H1 (cell line): ENCODE measurements around the gene MPHOSPH9. TPM values are rescaled to one million over a fixed set of nuclear protein-coding genes. Genes with fewer than 3 reads are reported as not detected.

ENCODE experiments used
- CTCF ChIA-PET: fragments of 300-600 bp; sonication (Branson Sonifier 250); formaldehyde crosslinking; loops from one replicate; lab custom pipeline; 2021; ENCODE audit not compliant: partially characterized antibody; lab: Charles Lee
- POLR2A ChIA-PET: fragments of 300-600 bp; sonication (Branson Sonifier 250); formaldehyde crosslinking; loops from one replicate; lab custom pipeline; 2021; ENCODE audit warnings: inconsistent platforms; ENCODE audit not compliant: partially characterized antibody; lab: Charles Lee
- DNase-seq, 2 experiments: peaks; one replicate each; pipeline versions ENCODE4 v3.0.0 to v3.0.0-alpha.2; 2010 to 2022; ENCODE audit warnings: low spot score in 2 of 2, low read depth in 1 of 2, mixed read lengths in 1 of 2
- FAIRE-seq: peaks from 2 replicates; lab custom pipeline; 2011; peaks lifted over from hg19 to GRCh38; lab: Jason Lieb, UNC
- H2AFZ ChIP-seq: 2 replicates; pipeline ENCODE4 v1.8.1; 2012; ENCODE audit warnings: low read length, inconsistent platforms
- H2AK5ac ChIP-seq: 2 replicates; pipeline ENCODE4 v1.6.1; 2013; ENCODE audit warnings: low read depth, low read length
- H2BK120ac ChIP-seq: replicated peaks from 2 replicates; pipeline ENCODE3; 2013; ENCODE audit warnings: low read depth, low read length, inconsistent platforms
- H2BK12ac ChIP-seq: 2 replicates; pipeline ENCODE4 v1.6.1; 2013; ENCODE audit warnings: low read depth, low read length
- H2BK15ac ChIP-seq: 2 replicates; pipeline ENCODE4 v1.6.1; 2013; ENCODE audit warnings: low read length
- H2BK20ac ChIP-seq: 2 replicates; pipeline ENCODE4 v1.6.1; 2013; ENCODE audit warnings: low read length
- H2BK5ac ChIP-seq: 2 replicates; pipeline ENCODE4 v1.6.1; 2013; ENCODE audit warnings: low read depth, low read length
- H3K14ac ChIP-seq: 2 replicates; pipeline ENCODE4 v1.6.1; 2013; ENCODE audit warnings: inconsistent platforms; ENCODE audit not compliant: insufficient read length
- H3K18ac ChIP-seq: 2 replicates; pipeline ENCODE4 v1.6.1; 2013; ENCODE audit warnings: low read length; ENCODE audit errors: extremely low read depth
- H3K23ac ChIP-seq: 2 replicates; pipeline ENCODE4 v1.6.1; 2013; ENCODE audit warnings: inconsistent platforms; ENCODE audit not compliant: insufficient read length
- H3K23me2 ChIP-seq: 2 replicates; pipeline ENCODE4 v1.6.1; 2013; ENCODE audit warnings: low read depth, low read length
- H3K27ac ChIP-seq: 2 replicates; pipeline ENCODE4 v1.6.1; 2011; ENCODE audit warnings: low read depth, low read length, inconsistent platforms
- H3K27me3 ChIP-seq, 4 experiments: replicated peaks in 1 of 4; 1 replicate in 1 of 4; 2 replicates in 3 of 4; pipeline versions ENCODE4 v1.6.1 to v1.8.1; 2011 to 2013; ENCODE audit warnings: low read length in 3 of 4, mild to moderate bottlenecking in 3 of 4, inconsistent platforms in 2 of 4, mixed read lengths in 2 of 4, moderate library complexity in 1 of 4; ENCODE audit not compliant: control insufficient read depth in 3 of 4, insufficient read depth in 3 of 4; ENCODE audit errors: extremely low read depth in 1 of 4
- H3K36me3 ChIP-seq, 4 experiments: 2 replicates each; pipeline versions ENCODE4 v1.6.1 to v1.8.1; 2011 to 2013; ENCODE audit warnings: mild to moderate bottlenecking in 4 of 4, low read length in 3 of 4, moderate library complexity in 2 of 4, control low read depth in 1 of 4, inconsistent platforms in 1 of 4; ENCODE audit not compliant: insufficient read depth in 4 of 4, control insufficient read depth in 2 of 4
- H3K4ac ChIP-seq: replicated peaks from 2 replicates; pipeline ENCODE3; 2013; ENCODE audit warnings: low read length, low read depth, mixed read lengths, inconsistent platforms; ENCODE audit not compliant: insufficient read length
- H3K4me1 ChIP-seq, 4 experiments: replicated peaks in 1 of 4; 1 replicate in 1 of 4; 2 replicates in 3 of 4; pipeline versions ENCODE4 v1.6.1 to v1.8.1; 2011 to 2013; ENCODE audit warnings: low read length in 3 of 4, inconsistent platforms in 2 of 4, mixed read lengths in 1 of 4; ENCODE audit not compliant: insufficient read depth in 4 of 4, control insufficient read depth in 3 of 4
- H3K4me2 ChIP-seq, 2 experiments: 2 replicates each; pipeline versions ENCODE4 v1.6.1 to v1.8.1; 2011 to 2013; ENCODE audit warnings: low read depth in 2 of 2, low read length in 2 of 2, control low read depth in 1 of 2, inconsistent platforms in 1 of 2, mild to moderate bottlenecking in 1 of 2; ENCODE audit not compliant: insufficient read depth in 1 of 2
- H3K4me3 ChIP-seq, 4 experiments: fragments of 200-600, 300-600 bp in 1 of 4; sonication (generic), shearing (Covaris generic), sonication (Bioruptor Twin) in 1 of 4; 2 replicates each; pipeline versions ENCODE4 v1.5.1 to v1.8.1; 2011 to 2016; ENCODE audit warnings: low read length in 4 of 4, low read depth in 3 of 4, control low read depth in 2 of 4, inconsistent platforms in 2 of 4, mild to moderate bottlenecking in 2 of 4, mixed read lengths in 1 of 4, moderate library complexity in 1 of 4; ENCODE audit not compliant: insufficient read depth in 2 of 4; ENCODE audit errors: extremely low read depth in 1 of 4
- H3K56ac ChIP-seq: replicated peaks from 2 replicates; pipeline ENCODE3; 2013; ENCODE audit warnings: low read depth, mild to moderate bottlenecking, mixed read lengths, low read length, inconsistent platforms; ENCODE audit not compliant: insufficient read length
- H3K79me1 ChIP-seq: 2 replicates; pipeline ENCODE4 v1.6.1; 2013; ENCODE audit warnings: low read depth, low read length, control low read depth
- H3K79me2 ChIP-seq, 2 experiments: 2 replicates each; pipeline versions ENCODE4 v1.6.1 to v1.8.1; 2012 to 2013; ENCODE audit warnings: low read length in 2 of 2, mild to moderate bottlenecking in 2 of 2, inconsistent platforms in 1 of 2; ENCODE audit not compliant: insufficient read depth in 2 of 2, control insufficient read depth in 1 of 2
- H3K9ac ChIP-seq, 4 experiments: replicated peaks in 1 of 4; 1 replicate in 1 of 4; 2 replicates in 3 of 4; pipeline versions ENCODE4 v1.6.1 to v1.8.1; 2011 to 2013; ENCODE audit warnings: low read depth in 3 of 4, low read length in 3 of 4, control low read depth in 2 of 4, mild to moderate bottlenecking in 2 of 4, moderate library complexity in 2 of 4, inconsistent platforms in 1 of 4; ENCODE audit errors: extremely low read depth in 1 of 4
- H3K9me3 ChIP-seq, 2 experiments: 2 replicates each; pipeline versions ENCODE4 v1.6.1 to v1.8.1; 2012 to 2013; ENCODE audit warnings: mild to moderate bottlenecking in 2 of 2, moderate library complexity in 2 of 2, control low read depth in 1 of 2, inconsistent platforms in 1 of 2, low read depth in 1 of 2, low read length in 1 of 2, mixed read lengths in 1 of 2; ENCODE audit not compliant: insufficient read depth in 2 of 2
- H4K20me1 ChIP-seq, 2 experiments: replicated peaks in 1 of 2; 2 replicates each; pipeline versions ENCODE3 to v1.8.1; 2011 to 2013; ENCODE audit warnings: inconsistent platforms in 2 of 2, low read length in 2 of 2, mild to moderate bottlenecking in 1 of 2; ENCODE audit not compliant: insufficient read depth in 2 of 2, control insufficient read depth in 1 of 2
- H4K5ac ChIP-seq: 2 replicates; pipeline ENCODE4 v1.6.1; 2013; ENCODE audit warnings: low read length, low read depth, mixed read lengths, inconsistent platforms; ENCODE audit not compliant: insufficient read length
- H4K8ac ChIP-seq: 2 replicates; pipeline ENCODE4 v1.8.0; 2013; ENCODE audit warnings: mild to moderate bottlenecking, moderate library complexity, low read length, inconsistent platforms; ENCODE audit not compliant: insufficient read depth; ENCODE audit errors: extremely low read depth
- H4K91ac ChIP-seq: replicated peaks from 2 replicates; pipeline ENCODE3; 2013; ENCODE audit warnings: low read length, mixed read lengths, inconsistent platforms; ENCODE audit not compliant: insufficient read length
- CTBP2 ChIP-seq: IDR thresholded peaks from 2 replicates; pipeline ENCODE4 v1.7.0; 2011; ENCODE audit warnings: borderline replicate concordance, mild to moderate bottlenecking, moderate library complexity, mixed read lengths, low read length; ENCODE audit not compliant: insufficient read depth, insufficient read length
- EGR1 ChIP-seq: IDR thresholded peaks from 2 replicates; pipeline ENCODE4 v1.6.1; 2011; ENCODE audit warnings: low read depth, low read length, borderline replicate concordance
- GTF2F1 ChIP-seq: IDR thresholded peaks from 2 replicates; pipeline ENCODE4 v1.6.1; 2012; ENCODE audit warnings: low read depth, low read length, improper control_type of control experiment, borderline replicate concordance
- HDAC6 ChIP-seq: IDR thresholded peaks from one replicate; pipeline ENCODE4 v1.7.1; 2012; ENCODE audit warnings: low read depth, mild to moderate bottlenecking, inconsistent platforms, low read length, moderate library complexity
- KDM1A ChIP-seq: fragments of 200-600, 300-600 bp; sonication (generic); IDR thresholded peaks from 2 replicates; pipeline ENCODE4 v1.7.1; 2016; ENCODE audit warnings: mild to moderate bottlenecking, low read length, borderline replicate concordance
- POLR2AphosphoS5 ChIP-seq: IDR thresholded peaks from 2 replicates; pipeline ENCODE4 v1.6.1; 2011; ENCODE audit warnings: low read depth, low read length
- RBBP5 ChIP-seq: IDR thresholded peaks from 2 replicates; pipeline ENCODE4 v1.7.1; 2012; ENCODE audit warnings: low read depth, mild to moderate bottlenecking, inconsistent platforms, low read length, moderate library complexity, borderline replicate concordance
- RXRA ChIP-seq: IDR thresholded peaks from 2 replicates; pipeline ENCODE4 v1.6.1; 2011; ENCODE audit warnings: low read depth, mild to moderate bottlenecking, low read length, moderate library complexity; ENCODE audit not compliant: insufficient read depth
- SIN3A ChIP-seq, 2 experiments: IDR thresholded peaks in 1 of 2; conservative IDR thresholded peaks in 1 of 2; 2 replicates each; pipeline ENCODE4 v1.6.1; 2011 to 2012; ENCODE audit warnings: low read length in 2 of 2, improper control_type of control experiment in 1 of 2, low read depth in 1 of 2, mild to moderate bottlenecking in 1 of 2
- SP2 ChIP-seq: IDR thresholded peaks from 2 replicates; pipeline ENCODE4 v1.6.1; 2012; ENCODE audit warnings: mild to moderate bottlenecking, low read length, inconsistent platforms
- TBP ChIP-seq: IDR thresholded peaks from 2 replicates; pipeline ENCODE4 v1.6.1; 2011; ENCODE audit warnings: low read depth, low read length, improper control_type of control experiment
- WGBS, 2 experiments: shearing (Covaris generic) in 1 of 2; methylation state at CpG; one replicate each; pipeline versions ENCODE4 v1.1.6 to v1.1.7; 2013 to 2015; ENCODE audit warnings: low lambda C conversion rate in 2 of 2, mixed read lengths in 2 of 2, inconsistent platforms in 1 of 2, low coverage in 1 of 2, missing lambda C conversion rate in 1 of 2; ENCODE audit not compliant: insufficient replicate concordance in 2 of 2, insufficient coverage in 1 of 2, insufficient read length in 1 of 2; ENCODE audit errors: extremely low coverage in 1 of 2, missing lambda C conversion rate in 1 of 2; 5-methylcytosine and 5-hydroxymethylcytosine counted together
- polyA plus RNA-seq, 7 experiments: library from polyadenylated mRNA; depleted of rRNA in 3 of 7; stranded (reverse) in 5 of 7; unstranded in 2 of 7; fragments of >200 nt in 5 of 7; fragments of 200-250 nt in 2 of 7; gene quantifications; 1 replicate in 5 of 7; 2 replicates in 1 of 7; 4 replicates in 1 of 7; pipeline versions ENCODE4 v1.2.1 to v1.2.3, GENCODE V29; 2011 to 2013; ENCODE audit warnings: missing spikeins in 2 of 7, mixed read lengths in 2 of 7
- total RNA-seq: library from RNA; stranded (reverse); fragmentation: NEBNext Ultra II Directional; extraction: Animal tissue kit (Norgen Biotek cat#: 25700); gene quantifications from 2 replicates; pipeline ENCODE4 v1.2.1, GENCODE V29; 2021
- TF ChIP-seq, protein P1 (sequence below): IDR thresholded peaks from 2 replicates; pipeline ENCODE4 v1.6.1; 2012; ENCODE audit warnings: inconsistent platforms

Gene MPHOSPH9
- total and polyA plus RNA-seq, 2 of the 8 experiments (the other 6 are each of a cell fraction or from before 2014, with no cell fraction given) = 8.8 to 48.8 TPM

DNA sequence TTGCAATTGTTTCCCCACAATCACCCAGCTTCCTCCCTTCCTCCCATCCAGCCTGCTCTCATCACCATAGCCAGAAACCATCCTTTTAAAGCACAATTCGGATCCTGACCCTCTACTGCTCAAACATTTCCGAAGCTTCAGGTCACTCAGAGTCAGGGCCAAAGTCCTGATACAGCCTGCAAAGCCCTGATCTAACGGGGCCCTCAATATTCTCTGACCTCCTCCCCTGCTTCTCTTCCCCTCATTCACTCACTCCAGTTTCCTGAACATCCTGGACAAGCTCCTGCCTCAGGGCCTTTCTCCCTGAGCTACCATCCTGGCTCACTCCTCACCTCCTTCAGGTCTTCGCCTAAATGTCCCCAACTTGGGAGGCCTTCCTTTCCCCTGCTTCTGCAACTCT, 128.1 kb downstream of the MPHOSPH9 start:
- FAIRE-seq = no peak
- WGBS, 2 experiments = 85% methylated on average over 4 of the region's 4 CpGs; no CpG with 5 or more reads in 1 of the 2 experiments

More for the DNA sequence above, 128.1 kb downstream of the MPHOSPH9 start:
- H2BK12ac ChIP-seq = peak overlapping the region; percentile 83; the same call in 1 of the 2 replicates
- H2BK120ac ChIP-seq = no peak overlapping the region
- H3K9ac ChIP-seq = no peak overlapping the region
- no peaks in the 10 kb centered on the region for H3K36me3 ChIP-seq
- no peaks in the 10 kb centered on the region for H3K9me3 ChIP-seq
- no peak for TF ChIP-seq TBP
- TF ChIP-seq, protein P1, sequence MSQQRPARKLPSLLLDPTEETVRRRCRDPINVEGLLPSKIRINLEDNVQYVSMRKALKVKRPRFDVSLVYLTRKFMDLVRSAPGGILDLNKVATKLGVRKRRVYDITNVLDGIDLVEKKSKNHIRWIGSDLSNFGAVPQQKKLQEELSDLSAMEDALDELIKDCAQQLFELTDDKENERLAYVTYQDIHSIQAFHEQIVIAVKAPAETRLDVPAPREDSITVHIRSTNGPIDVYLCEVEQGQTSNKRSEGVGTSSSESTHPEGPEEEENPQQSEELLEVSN = no peak
- TF ChIP-seq GTF2F1 = no peak
- no peak for TF ChIP-seq RXRA
- TF ChIP-seq SIN3A (conservative IDR thresholded peaks at IDR 0.05 in 1 of 2, IDR thresholded peaks at IDR 0.05 in 1 of 2; ENCODE audit: low read depth in 1 of 2, low read length in 2 of 2) = no peak
- no peak for TF ChIP-seq POLR2AphosphoS5
- no peak for TF ChIP-seq EGR1
- no peak for TF ChIP-seq SP2
- TF ChIP-seq RBBP5 = no peak
- no peak for TF ChIP-seq KDM1A
- TF ChIP-seq HDAC6 = no peak
- TF ChIP-seq CTBP2 = no peak
- peak overlapping the region; percentile 53 for H2BK20ac ChIP-seq
- H3K4me2 ChIP-seq = 0 out of 4 replicates have a peak overlapping the region, but pooled peaks of 1 of the 2 experiments have one; percentile 14
- H4K8ac ChIP-seq = no peak overlapping the region
- peak overlapping the region; percentile 58; the same call in 1 of the 2 replicates for H2AK5ac ChIP-seq
- H3K4ac ChIP-seq = no peak overlapping the region
- peaks cover 9 to 23% (median 16%) of the 10 kb centered on the region in 4 experiments for H3K4me1 ChIP-seq
- no peak for DNase-seq
- H3K79me1 ChIP-seq = no peaks in the 10 kb centered on the region
- H2BK15ac ChIP-seq = no peak overlapping the region
- H3K4me3 ChIP-seq = no peak overlapping the region
- peak overlapping the region; percentile 53; the same call in 1 of the 2 replicates for H3K18ac ChIP-seq
- H3K23me2 ChIP-seq = no peaks in the 10 kb centered on the region
- no peak overlapping the region for H3K23ac ChIP-seq
- H3K27me3 ChIP-seq = no peaks in the 10 kb centered on the region; a peak in 1 of 7 replicates
- no peak overlapping the region for H3K27ac ChIP-seq
- H4K91ac ChIP-seq = peak overlapping the region; percentile 6
- H4K5ac ChIP-seq = no peak overlapping the region
- no peak overlapping the region for H2AFZ ChIP-seq
- no peak overlapping the region for H3K56ac ChIP-seq
- POLR2A ChIA-PET = interaction anchor here (1.0 to 1.3 kb wide), 3 partner anchors 10 to 128 kb away, joined by 3 to 4 read pairs (median 4); partner anchors contain the start of genes MPHOSPH9 and MTRFR
- H2BK5ac ChIP-seq = peak overlapping the region; percentile 87; the same call in 1 of the 2 replicates
- CTCF ChIA-PET = interaction anchor here (0.6 to 1.8 kb wide), 5 partner anchors 11 to 129 kb away, joined by 3 to 5 read pairs (median 3); partner anchors contain the start of gene OGFOD2
- H3K79me2 ChIP-seq = no peaks in the 10 kb centered on the region
- no peak overlapping the region for H3K14ac ChIP-seq
- no peaks in the 10 kb centered on the region for H4K20me1 ChIP-seq
